Frontal cortex (tissue), 4 donors: Measurements from ENCODE around the gene BRINP1. TPM values are rescaled to one million over a fixed set of nuclear protein-coding genes. Genes with fewer than 3 reads are reported as not detected.
"Not testable (repeated sequence)": the region's sequence is repeated elsewhere in the genome, so short reads cannot be mapped to it uniquely, and the experiment has no call there.

Experiments
- DNase-seq, 2 donors: peaks; one replicate each; pipeline ENCODE4 v3.0.0; 2012; ENCODE audit warnings: low spot score in 2 of 2
- FAIRE-seq: peaks from 2 replicates; lab custom pipeline; 2012; peaks lifted over from hg19 to GRCh38; lab: Jason Lieb, UNC
- total RNA-seq: library from RNA; depleted of rRNA; stranded (reverse); fragments of >200 nt; gene quantifications from one replicate; pipeline ENCODE4 v1.2.3, GENCODE V29; 2014
- donor health status: control.
- donor health status: control.
- donor health status: control.

BRINP1 gene
- total RNA-seq, 1 donor from 2014 or later = 48.5 TPM

- FAIRE-seq = no peak
- DNase-seq = no peak
These were observed 148.0 kb downstream of the BRINP1 start for GRCh38 chr9:119221276-119221675.

- FAIRE-seq = no peak
- DNase-seq = no peak
These were observed 150.9 kb downstream of the BRINP1 start for GRCh38 chr9:119218293-119218692.

GRCh38 chr9:119216651-119217331, 152.4 kb downstream of the BRINP1 start:
- no peak for DNase-seq
- FAIRE-seq = no peak

GRCh38 chr9:119215651-119216050, 153.6 kb downstream of the BRINP1 start:
- FAIRE-seq = no peak
- no peak for DNase-seq

- no peak for FAIRE-seq
- DNase-seq = no peak
These were observed 155.8 kb downstream of the BRINP1 start for GRCh38 chr9:119213471-119213870.

- DNase-seq (no peak), FAIRE-seq (no peak)
These were observed 171.2 kb downstream of the BRINP1 start for GRCh38 chr9:119197893-119198607.

- FAIRE-seq = no peak
- DNase-seq = no peak
These were observed 173.7 kb downstream of the BRINP1 start for GRCh38 chr9:119195521-119195920.

GRCh38 chr9:119185298-119185697, 183.9 kb downstream of the BRINP1 start:
- no peak for FAIRE-seq
- DNase-seq = no peak

- no peak for DNase-seq
- no peak for FAIRE-seq
These were observed 184.8 kb downstream of the BRINP1 start for GRCh38 chr9:119184265-119184936.

GRCh38 chr9:119181561-119181960, 187.7 kb downstream of the BRINP1 start:
- DNase-seq (no peak), FAIRE-seq (no peak)

- no peak for FAIRE-seq
- no peak for DNase-seq
These were observed 188.3 kb downstream of the BRINP1 start for GRCh38 chr9:119180897-119181296.

- FAIRE-seq (no peak), DNase-seq (no peak)
These were observed 189.5 kb downstream of the BRINP1 start for GRCh38 chr9:119179701-119180100.

GRCh38 chr9:119177196-119177595, 192.0 kb downstream of the BRINP1 start:
- DNase-seq = no peak
- no peak for FAIRE-seq

- DNase-seq = no peak
These were observed 193.7 kb downstream of the BRINP1 start for GRCh38 chr9:119175581-119175980.

GRCh38 chr9:119169222-119169621, 200.0 kb downstream of the BRINP1 start:
- FAIRE-seq, DNase-seq: not testable (repeated sequence)

More at GRCh38 chr9:119175581-119175980, 193.7 kb downstream of the BRINP1 start:
- FAIRE-seq = no peak

- no peak for DNase-seq
- FAIRE-seq = no peak
These were observed 201.4 kb downstream of the BRINP1 start for GRCh38 chr9:119167876-119168275.

- FAIRE-seq (no peak), DNase-seq (no peak)
These were observed 202.0 kb downstream of the BRINP1 start for GRCh38 chr9:119167267-119167666.

- DNase-seq (peak in 1 of 2 donors; percentile 23), FAIRE-seq (no peak)
These were observed 203.1 kb downstream of the BRINP1 start for GRCh38 chr9:119166096-119166495.

- no peak for FAIRE-seq
These were observed 204.1 kb downstream of the BRINP1 start for GRCh38 chr9:119165131-119165530.

GRCh38 chr9:119164716-119165115, 204.5 kb downstream of the BRINP1 start:
- DNase-seq (no peak), FAIRE-seq (no peak)

More at GRCh38 chr9:119165131-119165530, 204.1 kb downstream of the BRINP1 start:
- DNase-seq = no peak

GRCh38 chr9:119160551-119160950, 208.7 kb downstream of the BRINP1 start:
- DNase-seq (no peak), FAIRE-seq (no peak)
